NOMO-1 treated with DMSO at 0.1 percent for 48 hours (cell line): ENCODE data around the gene PLCB1.
A peak's percentile ranks its signal among the peaks of the same experiment; 100 is the strongest.
"Not testable (repeated sequence)": the region's sequence is repeated elsewhere in the genome, so short reads cannot be mapped to it uniquely, and the experiment has no call there.

ENCODE experiments used
- DNase-seq: peaks from one replicate; lab custom pipeline; 2025; ENCODE audit not compliant: unreplicated experiment; lab: John Stamatoyannopoulos, UW

PLCB1 gene

DNA sequence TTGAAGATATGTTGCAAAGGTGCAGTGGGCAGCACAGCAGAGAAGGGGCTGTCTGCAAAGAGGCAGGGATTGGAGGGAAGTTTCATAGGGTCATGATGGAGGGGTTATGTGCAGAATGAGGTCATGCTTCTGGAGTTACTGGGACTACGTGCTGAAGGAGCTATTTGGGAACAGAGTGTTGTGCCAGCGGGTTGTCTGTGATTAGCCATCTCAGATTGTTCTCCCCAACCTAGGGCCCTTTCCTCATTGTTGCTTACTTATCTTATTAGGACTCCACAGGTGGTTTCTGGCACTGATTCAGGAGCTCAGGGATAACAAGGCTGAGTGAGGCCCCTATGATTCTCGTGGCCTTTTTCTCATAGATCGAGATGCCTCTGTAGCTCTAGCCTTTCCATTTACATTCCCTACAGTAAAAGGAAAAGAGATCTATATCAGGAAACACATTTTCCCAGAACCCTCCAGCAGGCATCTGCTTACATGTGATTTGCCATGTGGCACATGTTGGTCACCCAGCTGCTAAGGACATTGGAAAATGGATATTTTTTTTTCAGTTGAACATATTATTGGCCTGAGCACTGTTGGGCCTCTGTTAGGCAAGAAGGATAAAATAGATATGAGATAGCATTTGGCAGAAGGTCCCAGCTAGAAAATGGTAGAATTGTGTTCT is 507.2 kb downstream of the PLCB1 start:
- DNase-seq, result no peak

DNA sequence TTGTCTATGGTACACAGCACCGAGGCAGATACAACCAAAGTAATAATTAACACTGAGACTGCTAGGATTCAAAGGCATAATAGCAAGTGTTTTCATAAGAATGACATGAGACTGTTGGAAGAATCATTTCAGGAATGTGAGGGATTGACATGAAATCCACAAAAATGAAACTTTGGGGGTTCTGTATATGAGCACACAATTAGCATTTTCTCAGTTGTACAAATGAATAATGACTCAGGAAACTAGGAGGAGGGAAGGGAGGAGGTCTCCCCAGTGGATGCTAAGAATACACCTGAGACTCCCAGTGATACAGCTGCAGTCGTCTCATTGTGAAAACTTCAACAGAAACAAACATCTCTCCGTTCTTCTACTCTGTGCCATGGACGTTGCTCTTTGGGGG is 508.4 kb downstream of the PLCB1 start:
- DNase-seq, result no peak

DNA sequence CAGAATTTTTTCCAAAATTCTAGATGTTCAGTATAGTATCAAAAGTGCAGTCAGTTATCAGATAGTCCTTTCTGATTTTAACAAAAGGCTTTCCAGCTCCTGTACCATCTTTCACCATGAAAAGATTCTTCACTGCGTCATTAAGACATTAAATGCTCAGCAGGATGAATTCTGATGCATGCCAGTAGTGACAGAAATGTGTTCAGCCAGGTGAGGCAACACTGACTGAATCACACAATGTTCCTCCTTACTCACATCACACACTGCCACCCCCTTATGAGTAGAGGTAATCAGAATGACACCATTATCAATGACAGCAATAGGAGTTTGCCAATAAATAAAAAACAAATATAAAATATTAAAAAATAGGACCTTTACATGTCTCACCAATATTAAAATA is 510.2 kb downstream of the PLCB1 start:
- DNase-seq, result no peak

DNA sequence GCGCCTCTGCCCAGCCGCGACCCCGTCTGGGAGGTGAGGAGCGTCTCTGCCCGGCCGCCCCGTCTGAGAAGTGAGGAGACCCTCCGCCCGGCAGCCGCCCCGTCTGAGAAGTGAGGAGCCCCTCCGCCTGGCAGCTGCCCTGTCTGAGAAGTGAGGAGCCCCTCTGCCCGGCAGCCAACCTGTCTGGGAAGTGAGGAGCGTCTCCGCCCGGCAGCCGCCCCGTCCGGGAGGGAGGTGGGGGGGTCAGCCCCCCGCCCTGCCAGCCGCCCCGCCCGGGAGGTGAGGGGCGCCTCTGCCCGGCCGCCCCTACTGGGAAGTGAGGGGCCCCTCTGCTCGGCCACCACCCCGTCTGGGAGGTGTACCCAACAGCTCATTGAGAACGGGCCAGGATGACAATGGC is 512.4 kb downstream of the PLCB1 start:
- DNase-seq, result not testable (repeated sequence)

DNA sequence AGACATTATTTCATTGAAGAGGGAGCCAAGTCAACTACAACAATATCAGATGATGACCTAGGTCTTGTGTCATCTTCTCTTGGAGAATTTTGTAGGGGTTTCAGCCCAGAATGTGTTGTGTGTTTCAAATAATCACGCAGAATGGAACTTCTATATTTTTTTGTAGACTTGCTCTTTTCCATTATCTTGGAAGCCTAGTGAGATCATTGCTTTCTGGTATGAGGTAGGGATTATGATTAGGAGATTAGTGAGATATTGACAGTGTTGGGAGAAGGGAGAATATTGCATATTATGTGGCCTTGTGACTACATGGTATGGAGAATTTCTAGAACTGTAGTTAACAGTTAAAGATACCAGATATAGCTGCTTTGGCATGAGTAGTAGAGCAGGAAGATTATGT is 513.3 kb downstream of the PLCB1 start:
- no peak for DNase-seq

DNA sequence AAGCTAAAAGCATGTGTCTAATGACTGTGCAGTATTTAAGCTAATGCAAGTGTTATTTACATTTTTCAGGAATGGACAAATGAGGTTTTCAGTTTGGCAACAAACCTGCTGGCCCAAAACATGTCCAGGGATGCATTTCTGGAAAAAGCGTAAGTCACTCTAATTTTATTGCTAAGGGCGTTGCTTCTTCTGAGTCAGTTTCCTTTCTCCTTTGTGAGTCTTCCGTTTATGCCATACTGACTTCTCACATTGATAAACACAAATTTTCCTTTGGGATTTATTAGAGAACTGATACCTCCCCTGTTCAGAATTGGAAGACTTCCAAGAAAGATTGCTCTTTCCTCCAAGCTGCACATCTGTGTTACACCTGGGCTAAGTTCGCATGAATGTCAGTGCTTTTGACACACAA is 514.0 kb downstream of the PLCB1 start:
- no peak for DNase-seq

DNA sequence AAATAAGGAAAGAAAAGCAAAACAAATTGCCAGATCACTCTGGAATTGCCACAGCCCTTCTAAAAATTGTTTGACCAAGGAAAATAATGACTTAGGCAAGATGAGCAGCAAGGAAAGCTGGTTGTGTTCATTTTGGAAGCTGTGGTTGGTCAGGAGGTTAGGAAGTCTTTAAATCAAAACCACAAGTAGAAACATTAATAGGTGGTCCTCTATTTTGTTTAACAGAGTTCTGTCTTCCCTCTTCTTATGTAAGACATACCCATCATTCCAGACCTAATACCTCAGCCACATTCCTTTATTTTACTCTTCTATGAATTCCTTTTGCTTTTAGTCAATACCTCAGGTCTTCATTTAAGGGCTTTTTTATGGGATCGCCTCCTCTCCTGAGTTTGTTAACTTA is 514.6 kb downstream of the PLCB1 start:
- DNase-seq, result no peak

DNA sequence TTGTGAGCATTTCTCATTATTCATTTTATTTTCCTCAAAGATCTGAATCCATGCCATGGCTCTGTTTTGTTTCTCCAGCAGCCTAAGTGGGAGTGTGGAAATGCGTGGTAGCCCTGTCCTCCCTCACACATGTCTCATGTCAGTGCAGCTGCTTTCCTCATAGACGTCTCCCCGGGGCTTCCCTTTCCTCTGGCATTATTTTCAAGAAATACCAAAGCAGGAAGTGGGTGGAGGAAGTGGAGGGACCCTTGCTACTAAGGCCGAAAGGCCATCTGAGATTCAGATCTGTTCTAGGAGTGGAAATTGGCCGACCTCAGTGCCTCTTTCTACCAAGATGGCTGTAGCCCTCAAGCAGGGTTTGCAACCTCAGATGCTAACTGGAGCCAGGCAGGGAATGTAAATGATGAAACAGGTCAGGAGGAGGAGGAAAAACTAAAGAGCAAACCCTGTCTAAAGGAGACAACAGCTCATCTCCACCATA is 515.9 kb downstream of the PLCB1 start:
- no peak for DNase-seq

DNA sequence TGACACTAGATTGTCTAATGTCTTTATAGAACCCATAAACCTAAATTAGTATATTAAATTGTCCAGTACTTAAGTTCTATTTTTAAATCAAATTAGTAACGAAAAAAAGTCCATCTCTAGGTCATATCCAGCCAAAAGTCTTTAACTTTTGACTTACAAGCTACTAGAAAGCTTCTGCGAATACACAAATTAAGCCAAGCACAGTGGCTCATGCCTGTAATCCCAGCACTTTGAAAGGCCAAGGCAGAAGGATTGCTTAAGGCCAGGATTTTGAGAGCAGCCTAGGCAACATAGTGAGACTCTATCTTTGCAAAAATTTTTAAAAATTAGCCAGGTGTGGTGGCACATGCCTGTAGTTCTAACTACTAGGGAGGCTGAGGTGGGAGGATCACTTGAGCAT is 516.4 kb downstream of the PLCB1 start:
- no peak for DNase-seq

DNA sequence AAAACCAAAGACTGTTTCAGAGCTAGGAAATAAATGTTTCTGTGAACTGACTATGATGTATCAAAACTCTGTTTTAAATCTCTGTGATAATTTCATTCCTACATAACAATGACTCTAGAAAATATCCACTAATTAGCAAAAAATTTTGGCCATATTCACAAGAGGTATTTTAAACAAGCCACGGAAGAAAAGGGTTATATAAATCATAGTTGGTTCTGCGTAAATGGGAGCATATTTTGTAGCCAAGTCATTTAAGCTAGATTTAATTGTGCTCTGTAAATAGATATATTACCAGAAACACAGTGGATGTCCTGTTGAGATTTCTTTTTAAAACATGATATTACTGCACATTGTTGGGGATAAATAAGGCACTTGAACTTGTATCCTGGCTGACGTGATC is 520.3 kb downstream of the PLCB1 start:
- no peak for DNase-seq

DNA sequence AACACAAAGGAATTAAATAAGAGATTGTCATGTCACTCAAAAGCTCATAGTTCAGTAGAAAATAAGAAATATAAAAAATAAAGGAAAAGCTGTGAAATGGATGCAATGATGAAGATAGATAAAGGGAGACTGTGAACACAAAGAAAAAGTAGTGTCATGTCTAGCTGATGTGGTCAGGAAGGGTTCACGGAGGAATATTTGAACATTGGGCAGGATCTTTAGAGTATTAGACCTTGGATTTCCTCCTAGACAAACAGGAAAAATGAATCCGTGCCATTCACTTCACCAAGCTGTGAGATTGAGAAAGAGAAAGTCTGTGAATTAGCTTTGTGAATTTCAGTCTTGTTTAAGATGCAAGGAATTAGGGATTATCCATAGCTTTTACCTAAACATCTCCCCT is 522.4 kb downstream of the PLCB1 start:
- no peak for DNase-seq

DNA sequence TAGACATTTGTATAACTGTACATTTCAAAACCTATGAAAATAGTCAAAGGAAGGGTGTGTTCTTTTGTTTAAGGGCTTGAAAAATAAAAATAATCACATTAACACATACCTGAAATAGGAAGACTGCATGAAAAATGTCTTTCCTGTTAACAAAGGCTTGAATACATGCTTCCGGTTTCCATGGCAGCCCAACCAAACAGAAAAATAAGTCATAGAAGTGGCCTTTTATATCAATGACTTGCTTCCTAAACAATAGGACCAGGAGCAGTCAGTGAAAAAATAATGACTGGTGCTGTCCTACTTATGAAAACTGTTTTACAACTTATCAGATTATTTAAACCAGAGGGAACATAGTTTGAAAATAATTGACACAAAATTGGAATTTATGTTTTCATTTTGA is 524.3 kb downstream of the PLCB1 start:
- DNase-seq, result no peak

DNA sequence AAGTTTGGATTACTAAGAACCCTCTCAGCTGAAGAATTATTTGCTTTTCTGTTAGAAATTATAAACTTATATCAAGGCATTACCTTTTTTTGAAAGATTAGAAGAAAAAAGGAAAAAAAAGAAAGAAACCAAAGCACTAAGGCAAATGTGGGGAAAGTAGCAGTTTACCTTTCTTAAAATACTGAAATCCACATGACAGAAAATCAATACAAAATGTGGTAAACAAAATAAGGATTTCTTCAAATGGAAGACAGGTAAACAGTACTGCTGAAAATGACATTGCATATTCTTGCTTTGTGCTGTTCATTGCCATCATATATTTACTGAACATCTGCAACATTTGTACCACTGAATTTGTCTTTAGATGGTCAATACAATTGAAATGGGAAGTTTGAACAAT is 525.6 kb downstream of the PLCB1 start:
- DNase-seq, result no peak

DNA sequence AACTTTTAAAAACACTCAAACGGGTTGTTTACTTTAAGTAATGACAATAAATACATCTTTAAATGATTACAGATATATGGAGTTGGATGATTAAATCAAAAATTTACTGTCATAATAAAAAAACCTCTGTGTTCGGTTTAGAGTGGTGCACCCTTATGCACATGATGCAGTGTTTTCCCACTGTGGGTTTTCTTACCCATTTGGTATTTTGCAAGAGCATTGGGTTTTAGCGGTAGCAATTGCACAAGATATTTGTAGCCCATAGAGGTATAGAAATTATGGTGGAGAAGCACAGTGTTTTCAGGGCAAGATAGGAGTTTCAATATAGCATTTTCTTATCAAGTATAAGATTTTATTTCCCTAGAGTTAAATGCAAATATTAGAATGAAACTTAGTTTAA is 526.0 kb downstream of the PLCB1 start:
- peak; percentile 72 for DNase-seq

DNA sequence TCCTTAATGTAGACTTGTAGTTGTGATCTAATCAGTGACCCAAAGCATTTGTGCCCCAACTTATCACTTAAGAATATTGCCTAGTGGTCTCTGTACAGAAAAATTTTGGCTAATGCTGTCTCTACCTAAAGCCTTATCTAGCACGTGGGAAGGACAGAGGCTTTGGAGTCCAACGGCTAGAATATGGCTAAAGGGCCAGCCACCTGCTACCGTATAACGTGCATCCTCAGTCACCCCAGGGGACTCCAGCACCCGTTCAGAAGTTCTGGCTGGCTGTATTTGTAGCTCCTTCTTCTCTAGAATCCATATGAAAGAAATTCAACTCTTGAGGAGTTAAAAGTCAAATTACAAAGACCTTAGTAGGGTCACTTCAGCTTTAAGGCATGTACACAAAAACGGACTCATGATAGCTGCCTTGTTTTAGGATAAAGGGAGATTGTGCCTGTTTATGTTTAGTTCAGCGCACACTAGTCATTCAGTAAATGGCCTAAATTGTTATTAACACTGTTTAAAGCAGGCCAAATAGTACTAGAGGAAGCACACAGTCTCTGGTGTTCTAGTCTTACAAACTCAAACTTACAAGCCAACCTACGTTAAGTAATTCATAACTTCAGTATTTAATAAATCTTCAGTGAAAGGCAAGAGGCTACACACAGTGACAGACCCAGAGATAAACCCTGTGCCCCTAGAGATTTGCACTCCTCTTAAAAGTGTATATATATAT is 529.3 kb downstream of the PLCB1 start:
- DNase-seq, result peak; percentile 15

DNA sequence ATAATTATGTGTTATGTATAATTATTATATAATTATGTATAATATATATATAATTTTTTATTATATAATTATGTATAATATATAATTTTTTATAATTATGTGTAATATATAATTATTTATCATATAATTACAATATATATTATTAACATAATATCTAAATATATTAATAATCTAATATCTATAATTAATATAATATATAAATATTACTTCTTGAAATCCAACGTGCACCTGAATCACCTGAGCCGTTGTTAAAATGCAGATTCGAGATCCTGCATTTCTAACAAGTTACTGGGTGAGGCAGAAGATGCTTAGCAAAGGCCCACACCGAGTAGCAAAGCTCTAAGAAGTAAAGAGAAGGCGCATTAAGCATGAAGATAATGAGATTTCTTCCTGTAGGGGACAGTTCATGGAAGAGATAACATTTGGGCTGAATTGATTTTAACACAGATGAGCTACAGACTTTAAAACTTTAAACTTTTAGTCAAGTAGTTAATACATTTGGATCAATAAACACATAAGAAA is 530.4 kb downstream of the PLCB1 start:
- DNase-seq, result peak; percentile 22

DNA sequence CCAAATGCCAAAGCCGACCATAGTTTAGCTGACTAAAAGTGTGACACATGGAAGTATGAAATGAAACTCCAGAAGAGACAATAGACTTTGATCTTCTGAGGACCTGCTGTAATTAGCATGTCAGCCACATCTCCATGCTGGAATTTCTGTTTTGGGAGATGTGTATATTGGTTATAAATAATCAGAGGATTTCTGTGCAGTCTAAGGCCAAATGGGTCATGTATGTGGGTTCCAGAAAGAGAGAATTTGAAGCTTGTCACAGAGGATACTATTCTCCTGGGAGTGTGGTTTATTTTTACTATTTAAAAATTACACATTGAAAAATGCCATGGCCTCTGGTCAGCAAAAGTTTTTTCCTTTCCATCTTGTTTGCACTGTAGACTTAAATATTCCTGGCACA is 531.4 kb downstream of the PLCB1 start:
- no peak for DNase-seq

DNA sequence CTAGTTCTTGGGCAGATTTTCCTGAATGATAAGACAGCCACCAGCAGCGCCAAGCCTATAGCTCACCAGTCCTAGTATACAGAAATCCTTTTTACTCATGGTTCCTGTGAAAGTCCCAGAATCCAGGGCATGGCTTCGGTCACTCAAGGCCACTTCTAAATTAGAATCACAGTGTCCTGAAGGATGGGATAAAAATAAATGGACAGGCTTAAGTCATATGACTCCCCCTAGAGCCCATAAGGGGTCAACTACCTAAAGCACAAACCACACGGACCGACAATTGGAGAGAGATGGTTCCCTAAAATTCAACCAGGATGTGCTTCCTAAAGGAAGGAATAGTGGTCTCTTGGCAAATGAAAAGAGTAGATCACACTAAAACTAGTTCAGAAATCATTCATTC is 532.7 kb downstream of the PLCB1 start:
- no peak for DNase-seq

DNA sequence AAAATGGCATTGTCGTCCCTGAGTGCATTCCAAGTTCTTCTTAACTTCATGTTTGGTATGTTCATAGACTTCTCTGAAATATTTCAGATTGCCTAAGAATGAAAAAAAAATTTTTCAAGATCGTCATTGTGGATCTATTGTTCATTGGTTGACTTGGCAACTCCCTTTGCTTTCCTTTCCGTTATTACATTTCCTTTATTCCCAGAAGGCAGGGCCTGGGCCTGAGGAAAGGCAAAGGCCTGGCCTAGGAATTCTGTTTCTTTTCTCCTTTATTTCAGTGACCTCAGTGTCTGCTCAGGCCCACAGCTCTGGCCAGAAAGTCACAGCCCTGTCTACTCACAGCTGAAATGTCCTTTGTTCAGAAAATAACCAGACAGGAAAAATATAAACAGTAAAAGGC is 535.2 kb downstream of the PLCB1 start:
- DNase-seq, result no peak

DNA sequence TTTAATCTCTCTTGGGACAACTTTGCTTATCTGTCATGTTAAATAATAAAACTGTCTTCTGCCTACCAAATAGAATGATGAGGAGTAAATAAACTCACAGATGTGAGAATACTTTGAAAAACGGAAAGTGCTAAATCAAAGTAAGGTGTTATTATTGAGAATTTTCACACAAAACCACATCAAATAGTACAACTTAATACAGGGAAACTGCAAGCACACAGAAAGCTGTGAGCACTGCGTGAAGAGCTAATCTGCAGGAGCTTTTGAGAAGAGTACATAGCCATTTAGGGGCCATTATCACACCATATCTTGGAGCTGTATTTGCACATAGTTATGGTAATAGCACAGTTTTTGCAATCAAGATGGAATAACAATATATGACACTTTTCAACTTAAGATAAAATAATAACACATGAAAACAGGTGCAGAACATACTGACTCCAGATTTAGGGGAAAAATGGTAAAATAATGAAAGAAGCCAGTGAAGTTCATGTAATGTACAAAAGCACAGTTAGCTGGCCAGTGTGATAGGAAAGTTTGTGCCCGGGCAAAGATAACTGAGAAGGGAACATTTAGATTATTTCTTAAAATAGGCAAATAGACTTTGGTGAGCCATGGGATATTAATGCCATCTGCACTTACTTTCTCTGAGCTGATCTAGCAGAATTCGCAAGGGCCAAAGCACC is 538.3 kb downstream of the PLCB1 start:
- DNase-seq, result no peak

DNA sequence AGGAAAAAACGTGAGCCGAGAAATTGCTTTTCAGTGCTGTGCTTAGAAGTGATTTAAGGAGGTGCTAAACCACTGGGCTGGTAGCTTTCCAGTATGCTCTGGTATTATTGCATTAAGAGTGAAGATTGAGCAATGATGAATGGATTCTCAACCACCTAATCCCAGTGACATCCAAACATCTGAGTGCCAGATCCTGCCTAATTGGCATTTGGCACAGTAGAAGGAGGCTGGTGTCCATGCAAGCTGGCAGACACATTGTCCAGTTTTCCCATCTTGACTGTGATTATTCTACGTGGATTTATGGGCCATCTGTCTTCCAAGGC is 538.8 kb downstream of the PLCB1 start:
- DNase-seq, result no peak

DNA sequence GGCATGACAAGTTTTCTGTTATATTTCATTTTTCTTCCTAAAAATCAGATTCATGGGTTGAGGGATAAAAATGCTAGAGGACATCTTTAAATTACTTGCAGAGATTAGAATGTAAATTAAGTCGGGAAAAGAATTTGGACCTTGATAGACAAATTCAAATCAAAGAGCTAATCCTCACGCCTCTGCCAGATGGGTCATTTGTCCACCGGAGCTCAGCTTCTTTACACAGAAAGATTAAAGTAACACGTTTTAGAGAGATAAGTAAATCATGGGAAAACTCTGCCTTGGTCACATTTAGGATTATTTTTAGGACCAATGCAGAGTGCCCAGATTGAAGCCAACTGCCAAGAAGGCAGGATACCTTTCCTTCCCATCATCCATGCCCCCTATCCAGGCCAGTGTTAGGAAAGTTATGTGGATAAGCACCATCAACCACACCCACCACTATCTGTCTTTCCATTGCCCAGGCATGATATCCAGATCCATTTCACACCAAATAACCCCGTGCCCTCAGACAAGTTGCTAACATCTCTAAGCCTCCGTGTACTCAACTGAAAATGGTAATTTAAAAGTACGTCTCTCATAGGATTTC is 539.4 kb downstream of the PLCB1 start:
- DNase-seq, result no peak
